HFFc6 (cell line): ENCODE measurements around the gene CMC1. TPM values are rescaled to one million over a fixed set of nuclear protein-coding genes. Genes with fewer than 3 reads are reported as not detected.

Experiments
- DNase-seq: peaks from one replicate; pipeline ENCODE4 v3.0.0-alpha.2; 2018
- H3K27ac Mint-ChIP-seq: 2 replicates; pipeline ENCODE4 v1.8.0; 2020; ENCODE audit warnings: mild to moderate bottlenecking, mixed read lengths
- H3K27me3 Mint-ChIP-seq: 2 replicates; pipeline ENCODE4 v1.8.0; 2021; ENCODE audit warnings: mild to moderate bottlenecking, moderate library complexity, mixed read lengths; ENCODE audit not compliant: insufficient read depth
- H3K36me3 Mint-ChIP-seq: 2 replicates; pipeline ENCODE4 v1.8.0; 2021; ENCODE audit warnings: low read depth, mixed read lengths
- H3K4me1 Mint-ChIP-seq: 2 replicates; pipeline ENCODE4 v1.8.0; 2020; ENCODE audit warnings: low read depth, mixed read lengths
- H3K4me3 Mint-ChIP-seq: 2 replicates; pipeline ENCODE4 v1.8.0; 2020; ENCODE audit warnings: mild to moderate bottlenecking, moderate library complexity, mixed read lengths
- H3K9me3 Mint-ChIP-seq: 2 replicates; pipeline ENCODE4 v1.8.0; 2020; ENCODE audit warnings: mild to moderate bottlenecking, mixed read lengths
- CTCF ChIP-seq: fragments of 200-600 bp; sonication (generic); IDR thresholded peaks from 2 replicates; pipeline ENCODE4 v1.5.0; 2021; ENCODE audit warnings: antibody characterized with exemption, mild to moderate bottlenecking
- total RNA-seq, 6 experiments: library from RNA; stranded (reverse); fragmentation: NEBNext Ultra II Directional; extraction: Animal tissue kit (Norgen Biotek cat#: 25700); gene quantifications; 2 replicates in 1 of 6; 3 replicates in 5 of 6; pipeline ENCODE4 v1.2.3, GENCODE V29; 2021

The CMC1 gene
- total RNA-seq, 6 experiments from 2014 or later = 14.9 to 23.0 (median 18.8) TPM

DNA sequence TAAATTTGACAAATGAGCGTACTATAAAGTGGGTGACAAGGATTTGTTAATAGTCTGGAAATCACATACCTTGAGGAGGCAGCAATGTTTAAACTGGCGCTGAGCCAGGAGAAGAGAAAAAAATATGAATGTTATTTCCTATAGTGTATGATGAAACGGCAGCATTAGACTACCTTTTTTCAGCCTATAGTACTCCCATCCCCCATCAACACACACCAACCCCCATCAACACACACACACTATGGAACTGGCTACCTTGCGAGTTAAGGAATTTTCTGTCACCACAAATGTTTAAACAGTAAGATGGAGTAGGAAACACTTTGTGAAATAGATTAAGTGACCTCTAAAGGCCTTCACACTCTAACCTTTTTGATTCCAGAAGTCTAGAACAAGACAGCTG lies 60.3 kb downstream of the CMC1 start:
- Mint-ChIP-seq H3K4me1 (no peaks in the 10 kb centered on the region), H3K36me3 (no peaks in the 10 kb centered on the region), H3K4me3 (no peak overlapping the region), H3K27ac (no peak overlapping the region), H3K27me3 (no peaks in the 10 kb centered on the region), H3K9me3 (no peaks in the 10 kb centered on the region)
- no peak for TF ChIP-seq CTCF
- DNase-seq = no peak

GRCh38 chr3:28308196-28308595 lies 66.8 kb downstream of the CMC1 start:
- no peak overlapping the region for H3K4me3 Mint-ChIP-seq
- no peak for TF ChIP-seq CTCF
- no peaks in the 10 kb centered on the region for H3K36me3 Mint-ChIP-seq
- no peak overlapping the region for H3K27ac Mint-ChIP-seq
- no peak for DNase-seq
- no peaks in the 10 kb centered on the region for H3K9me3 Mint-ChIP-seq
- H3K27me3 Mint-ChIP-seq = no peaks in the 10 kb centered on the region
- H3K4me1 Mint-ChIP-seq = no peaks in the 10 kb centered on the region

DNA sequence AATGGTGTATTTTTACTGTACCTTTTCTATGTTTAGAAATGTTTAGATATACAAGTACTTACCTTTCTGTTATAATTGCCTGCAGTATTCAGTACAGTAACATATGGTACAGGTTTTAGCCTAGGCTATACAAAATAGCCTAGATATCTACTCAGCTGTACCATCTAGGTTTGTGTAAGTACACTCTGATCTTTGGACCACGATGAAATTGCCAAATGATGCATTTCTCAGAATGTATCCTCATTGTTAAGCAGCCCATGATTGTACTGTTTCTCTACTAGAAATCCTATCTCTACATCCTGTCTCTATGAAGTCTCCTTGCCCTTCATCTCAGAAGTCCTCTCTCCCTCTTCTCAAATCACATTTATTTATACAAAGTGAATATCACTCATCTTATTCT lies 74.3 kb downstream of the CMC1 start:
- H3K9me3 Mint-ChIP-seq = no peaks in the 10 kb centered on the region
- TF ChIP-seq CTCF = no peak
- H3K4me1 Mint-ChIP-seq = no peaks in the 10 kb centered on the region
- no peaks in the 10 kb centered on the region; the same call in none of the 2 replicates for H3K27me3 Mint-ChIP-seq
- no peaks in the 10 kb centered on the region; the same call in 1 of the 2 replicates for H3K36me3 Mint-ChIP-seq
- no peak overlapping the region for H3K27ac Mint-ChIP-seq
- DNase-seq = no peak
- H3K4me3 Mint-ChIP-seq = no peak overlapping the region

GRCh38 chr3:28316226-28316625 lies 74.8 kb downstream of the CMC1 start:
- Mint-ChIP-seq H3K36me3 (no peaks in the 10 kb centered on the region; the same call in 1 of the 2 replicates), H3K4me3 (no peak overlapping the region), H3K4me1 (no peaks in the 10 kb centered on the region), H3K27ac (no peak overlapping the region), H3K9me3 (no peaks in the 10 kb centered on the region), H3K27me3 (no peaks in the 10 kb centered on the region; the same call in none of the 2 replicates)
- no peak for TF ChIP-seq CTCF
- no peak for DNase-seq

DNA sequence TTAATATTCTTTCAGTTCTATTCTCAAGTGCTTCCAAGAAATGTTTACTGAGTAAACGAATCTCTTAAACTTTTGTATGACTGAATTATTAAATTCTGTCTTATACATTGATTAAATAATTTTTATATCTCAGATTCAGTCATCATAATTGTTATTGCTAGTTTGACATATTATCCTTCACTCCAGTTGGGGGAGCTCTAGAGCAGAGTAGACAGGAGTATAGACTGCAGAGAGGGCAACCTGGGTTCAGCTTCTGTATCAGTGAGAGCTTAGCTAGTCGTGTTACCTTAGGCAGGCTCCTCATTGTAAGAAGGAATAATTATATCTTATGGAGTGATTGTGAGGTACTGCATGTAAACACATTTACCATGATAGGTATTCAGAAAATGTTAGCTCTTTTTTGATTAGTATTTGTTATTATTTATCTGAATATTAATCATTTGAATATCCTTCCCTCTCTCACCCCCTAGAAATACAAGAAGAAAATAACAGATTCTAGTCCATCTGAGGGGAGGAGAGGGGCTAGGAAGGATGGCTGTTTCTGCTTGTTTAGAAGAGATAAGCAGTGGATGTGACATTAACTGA lies 76.1 kb downstream of the CMC1 start:
- peak; percentile 23 for DNase-seq

More for the DNA sequence above, 76.1 kb downstream of the CMC1 start:
- no peaks in the 10 kb centered on the region for H3K9me3 Mint-ChIP-seq
- TF ChIP-seq CTCF = peak; percentile 76
- no peaks in the 10 kb centered on the region; the same call in none of the 2 replicates for H3K27me3 Mint-ChIP-seq
- no peak overlapping the region for H3K27ac Mint-ChIP-seq
- no peaks in the 10 kb centered on the region; the same call in 1 of the 2 replicates for H3K36me3 Mint-ChIP-seq
- H3K4me1 Mint-ChIP-seq = peaks cover 12% of the 10 kb centered on the region
- H3K4me3 Mint-ChIP-seq = no peak overlapping the region
